ENCODE measurements around the gene NOS1AP.

NOS1AP gene

DNA sequence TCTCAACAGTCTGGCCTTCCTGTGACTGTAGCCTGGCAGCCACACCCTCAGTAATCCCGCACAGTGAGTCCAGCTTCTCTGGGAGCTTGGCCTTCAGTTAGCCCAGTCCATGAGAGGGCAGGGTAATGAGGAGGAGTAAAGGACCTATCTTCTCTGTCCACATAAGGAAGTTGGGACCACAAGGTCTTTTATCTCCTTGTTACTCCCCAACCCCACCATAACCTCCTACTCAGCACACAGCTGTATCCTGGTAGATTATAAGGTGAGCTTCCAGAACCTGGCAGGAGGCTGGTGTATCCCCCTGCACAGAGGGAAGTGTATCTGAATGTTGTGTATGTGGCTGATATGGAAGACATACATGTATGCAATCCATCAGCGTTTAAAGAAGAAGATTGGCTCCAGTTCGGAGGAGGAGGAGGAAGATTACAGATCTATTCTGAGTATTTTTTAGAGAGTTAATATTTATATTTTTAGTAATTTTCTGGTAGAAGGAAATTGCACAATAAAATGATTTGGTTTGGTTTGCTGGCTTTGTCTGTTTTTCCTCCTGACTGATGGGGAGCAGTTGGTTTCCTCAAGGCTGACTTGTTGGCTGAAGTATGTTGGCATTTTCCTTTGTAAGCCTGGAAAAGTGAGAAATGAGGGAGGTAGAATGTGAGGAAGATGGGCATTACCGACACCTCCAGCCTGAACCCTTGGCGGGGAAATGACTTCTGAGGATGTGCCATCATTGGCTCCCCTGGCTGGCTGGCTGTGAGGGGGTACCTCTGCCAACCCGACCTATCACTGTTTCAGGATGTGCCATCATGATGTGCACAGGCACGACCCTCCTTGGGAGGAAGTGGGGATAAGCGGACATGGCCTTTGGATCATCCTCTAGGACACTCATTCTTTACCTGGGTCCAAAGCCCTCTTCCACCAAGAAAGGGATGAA is 317.1 kb downstream of the NOS1AP start:
- DNase-seq (ENCODE audit: low spot score): no peak

- DNase-seq (ENCODE audit: low spot score): no peak
Observed at GRCh38 chr1:162387226-162388082, 318.0 kb downstream of the NOS1AP start.

DNA sequence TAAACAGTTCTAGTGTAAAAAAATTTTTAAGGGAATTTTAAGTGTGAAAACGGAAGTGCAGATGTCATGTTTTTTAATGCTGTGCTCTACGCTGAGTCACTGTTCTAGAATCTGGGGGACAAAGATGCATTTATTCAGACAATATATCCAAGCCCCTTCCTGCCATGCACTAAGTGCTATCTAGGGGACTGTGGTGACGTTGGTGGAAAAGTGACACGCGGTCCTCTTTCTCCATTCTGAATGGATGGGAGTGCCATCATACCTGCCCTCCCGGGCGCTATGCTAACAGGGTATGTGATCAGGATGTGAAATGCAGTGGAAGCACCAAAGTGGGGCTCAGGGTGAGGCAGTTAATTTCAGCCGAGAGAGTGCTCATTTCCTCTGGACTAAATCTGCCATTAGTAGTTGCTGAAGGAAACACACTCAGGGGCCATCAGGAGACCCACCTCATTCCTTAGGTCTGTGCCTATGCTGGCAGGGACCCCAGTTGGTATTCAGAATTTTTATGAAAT is 318.6 kb downstream of the NOS1AP start:
- DNase-seq (ENCODE audit: low spot score): no peak

GRCh38 chr1:162388615-162389014 is 319.1 kb downstream of the NOS1AP start:
- no peak for DNase-seq (ENCODE audit: low spot score)

- DNase-seq (ENCODE audit: low spot score): no peak
Observed at GRCh38 chr1:162389021-162389818, 319.7 kb downstream of the NOS1AP start.

DNA sequence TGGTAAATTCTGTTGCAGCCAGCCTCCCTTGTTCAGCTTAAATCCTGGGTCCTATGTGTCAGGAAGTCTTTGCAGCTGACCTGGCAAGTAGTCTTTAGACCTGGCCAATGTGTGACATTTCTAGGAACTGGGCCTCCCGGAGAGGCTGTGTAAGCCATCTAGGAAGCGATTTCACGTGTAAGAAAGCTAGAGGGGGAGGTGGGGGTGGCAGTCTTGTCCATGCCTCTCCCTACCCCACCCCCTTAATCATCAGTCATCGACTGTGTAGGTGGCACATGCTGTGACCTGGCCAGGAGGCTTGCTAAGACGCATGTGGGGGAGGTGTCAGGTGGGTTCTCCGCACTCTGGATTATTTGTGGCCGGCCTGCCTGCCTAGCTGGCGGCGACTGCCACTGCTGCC is 320.5 kb downstream of the NOS1AP start:
- no peak for DNase-seq (ENCODE audit: low spot score)

- no peak for DNase-seq (ENCODE audit: low spot score)
Observed at GRCh38 chr1:162390396-162391185, 321.1 kb downstream of the NOS1AP start.

DNA sequence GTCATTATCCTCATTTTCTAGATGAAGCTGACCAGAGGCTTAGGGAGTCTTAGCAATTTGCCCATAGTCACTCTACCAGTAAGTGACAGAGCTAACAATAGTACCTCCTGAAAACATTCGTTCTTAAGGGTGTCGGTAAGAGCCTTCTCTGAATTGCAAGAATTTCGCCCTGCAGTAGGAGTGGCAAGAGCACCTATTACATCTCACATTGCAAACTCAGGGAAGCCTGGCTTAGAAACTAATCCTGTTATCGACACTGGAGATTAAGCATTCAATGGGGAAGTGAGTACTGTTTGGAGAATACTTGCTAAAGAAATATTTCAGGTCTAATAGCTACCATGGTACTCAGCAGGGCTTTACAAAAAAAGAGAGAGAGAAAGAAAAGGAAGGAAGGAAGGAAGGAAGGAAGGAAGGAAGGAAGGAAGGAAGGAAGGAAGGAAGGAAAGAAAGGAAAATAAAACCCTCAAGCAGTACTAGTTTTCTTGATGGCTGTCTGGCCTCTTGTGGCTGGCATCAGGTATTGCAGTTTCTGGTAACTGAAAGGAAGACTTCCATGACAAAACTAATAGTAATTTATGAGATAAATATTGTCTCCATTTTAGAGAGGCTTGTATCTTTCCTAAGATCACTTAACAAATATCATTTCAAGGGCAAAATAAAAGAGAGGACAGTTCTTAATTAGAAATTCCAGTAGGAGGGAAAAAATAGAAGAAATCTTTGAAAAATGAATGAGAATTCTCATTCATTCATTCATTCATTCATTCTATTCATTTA is 322.5 kb downstream of the NOS1AP start:
- DNase-seq (ENCODE audit: low spot score): peak; percentile 24

GRCh38 chr1:162396201-162396906 is 326.9 kb downstream of the NOS1AP start:
- no peak for DNase-seq (ENCODE audit: low spot score)

DNA sequence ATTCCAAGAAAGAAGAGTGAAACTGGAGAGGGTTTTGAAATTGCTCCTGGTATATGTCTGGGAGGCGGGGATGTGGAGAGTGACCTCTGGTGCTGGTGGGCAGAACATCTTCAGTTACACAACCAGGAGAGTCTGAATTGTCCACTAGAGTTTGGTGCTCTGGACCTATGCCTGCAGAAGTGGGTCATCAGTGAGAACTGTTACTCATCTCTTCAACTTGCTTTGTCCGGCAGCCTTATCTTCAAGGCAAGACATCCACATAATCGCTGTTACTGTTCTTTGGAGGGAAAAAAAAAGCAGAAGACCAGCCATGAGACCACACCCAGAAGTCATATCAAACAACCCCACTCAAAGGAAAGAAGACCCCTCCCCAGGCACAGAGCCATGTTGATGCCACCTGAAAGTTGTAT is 327.6 kb downstream of the NOS1AP start:
- no peak for DNase-seq (ENCODE audit: low spot score)

DNA sequence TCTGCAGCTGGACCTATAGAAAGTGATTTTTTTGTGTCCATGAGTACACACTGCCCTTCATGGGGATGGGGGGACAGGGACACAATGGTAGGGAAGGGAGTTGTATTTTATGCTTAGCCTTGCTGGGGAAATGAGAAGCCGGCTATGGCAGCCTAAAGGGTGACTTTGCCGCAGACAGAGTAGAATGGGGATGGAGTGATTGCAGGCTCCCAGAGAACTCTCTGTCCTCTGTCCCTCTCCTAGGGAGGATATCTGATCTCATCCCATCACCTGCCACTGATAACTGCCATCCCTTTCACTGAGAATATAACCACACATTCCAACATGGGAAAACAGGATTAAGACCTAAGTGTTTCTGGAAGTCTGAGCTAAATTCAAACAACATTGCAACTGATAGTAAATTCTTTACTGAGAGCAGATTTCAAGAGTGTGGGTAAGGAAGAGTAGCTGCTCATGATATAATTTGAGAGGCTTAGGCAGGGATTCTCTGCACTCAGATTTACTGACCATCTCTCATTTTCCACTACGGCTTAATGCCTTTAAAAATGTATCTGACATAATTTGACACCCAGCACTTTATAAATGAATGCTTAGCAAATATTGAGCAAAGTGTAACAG is 328.6 kb downstream of the NOS1AP start:
- DNase-seq (ENCODE audit: low spot score): no peak

- DNase-seq (ENCODE audit: low spot score): no peak
Observed at GRCh38 chr1:162398999-162399580, 329.6 kb downstream of the NOS1AP start.

- DNase-seq (ENCODE audit: low spot score): no peak
Observed at GRCh38 chr1:162400790-162401355, 331.4 kb downstream of the NOS1AP start.

DNA sequence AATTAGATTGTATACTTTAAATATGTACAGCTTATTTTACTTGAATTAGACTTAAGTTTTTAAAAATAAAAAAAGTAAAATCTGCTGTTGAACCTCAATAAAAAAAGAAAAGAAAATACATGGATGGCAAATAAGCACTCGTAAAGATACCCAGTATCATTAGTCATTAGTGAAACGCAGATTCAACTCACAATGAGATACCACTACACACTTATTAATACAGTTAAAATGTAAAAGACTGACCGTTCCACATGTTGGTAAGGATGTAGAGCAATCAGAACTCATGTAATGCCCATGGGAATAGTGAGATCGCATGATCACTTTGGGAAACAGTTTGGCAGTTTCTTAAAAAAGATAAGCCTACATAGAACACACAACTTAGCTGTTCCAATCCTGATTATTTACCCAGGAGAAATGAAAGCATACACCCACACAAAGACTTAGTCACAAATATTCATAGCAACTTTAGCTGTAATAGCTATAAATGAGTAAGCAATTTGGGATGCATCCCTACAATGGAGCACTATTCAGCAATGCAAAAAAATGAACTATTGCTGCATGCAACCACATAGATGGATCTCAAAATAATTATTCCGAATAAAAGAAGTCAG is 335.2 kb downstream of the NOS1AP start:
- DNase-seq (ENCODE audit: low spot score): no peak

GRCh38 chr1:162405800-162406199 is 336.3 kb downstream of the NOS1AP start:
- DNase-seq (ENCODE audit: low spot score): no peak

- no peak for DNase-seq (ENCODE audit: low spot score)
Observed at GRCh38 chr1:162406811-162407210, 337.3 kb downstream of the NOS1AP start.

DNA sequence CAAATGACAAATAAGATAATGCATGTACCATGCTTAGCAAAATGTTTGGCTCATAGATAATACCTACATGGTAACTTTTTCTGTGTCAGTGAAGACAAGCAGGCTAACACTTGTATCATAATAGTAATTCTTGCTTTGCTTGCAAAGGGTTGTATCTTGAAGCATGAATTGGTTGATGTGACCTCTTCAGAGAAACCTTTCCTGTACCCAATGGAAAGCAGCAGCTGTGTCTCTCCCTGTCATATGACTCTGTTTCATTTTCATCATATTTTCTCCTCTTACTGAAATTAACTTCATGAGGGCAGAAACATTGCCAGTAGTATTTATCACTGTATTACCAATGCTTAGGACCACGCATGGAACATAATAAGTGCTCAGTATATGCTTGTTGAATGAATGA is 338.0 kb downstream of the NOS1AP start:
- DNase-seq (ENCODE audit: low spot score): no peak

DNA sequence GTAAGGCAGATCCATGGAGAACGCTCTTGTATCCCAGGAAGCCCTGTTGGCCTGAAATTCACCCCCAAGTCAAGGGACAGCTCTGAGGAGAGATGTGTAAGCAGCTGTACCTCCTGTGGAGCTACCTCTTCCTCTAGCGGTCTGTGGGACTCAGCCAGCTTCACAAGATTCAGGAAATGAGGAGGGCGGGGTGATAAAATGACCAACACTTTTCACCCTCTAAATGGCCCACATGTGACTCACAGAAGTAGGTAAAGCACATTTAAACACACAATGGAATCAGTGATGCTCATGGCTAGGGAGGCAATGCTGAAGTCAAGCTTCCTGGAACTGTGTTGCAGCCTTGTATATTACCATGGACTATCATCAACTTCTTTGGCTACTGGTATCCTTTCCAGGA is 342.5 kb downstream of the NOS1AP start, which contains the start of gene SH2D1B:
Gene SH2D1B (minus strand): TSS at position 135 of the 400 bp plus-strand sequence. CDS start 120 bp downstream, at position 15.
- no peak for DNase-seq (ENCODE audit: low spot score)
